Measurements from ENCODE around the gene LIMS1.

- TF ChIP-seq CTCF (IDR thresholded peaks at IDR 0.05) (no peak), EZH2 (IDR thresholded peaks at IDR 0.05; ENCODE audit: borderline replicate concordance, insufficient read depth, low read depth, low read length, poor library complexity, severe bottlenecking) (no peak)
These were observed 43.7 kb upstream of the LIMS1 start for GRCh38 chr2:108490506-108491122.

Data from B cell (primary cell).